Measurements from ENCODE around the gene MRTFB. TPM values are rescaled to one million over a fixed set of nuclear protein-coding genes. Genes with fewer than 3 reads are reported as not detected.

The MRTFB gene
- total RNA-seq, 1 donor = 11.6 TPM

- no peak for DNase-seq (ENCODE audit: insufficient read length, low spot score, missing footprints)
- TF ChIP-seq CTCF (IDR thresholded peaks at IDR 0.05; ENCODE audit: extremely low read depth, low read depth, low read length) = no peak
- H3K9me3 ChIP-seq (ENCODE audit: low read depth, low read length) = no peaks in the 10 kb centered on the region
- H3K36me3 ChIP-seq (ENCODE audit: insufficient read depth, low read length) = no peaks in the 10 kb centered on the region
- no peak overlapping the region for H3K4me3 ChIP-seq (ENCODE audit: insufficient read depth, low read length)
- H3K4me1 ChIP-seq (ENCODE audit: insufficient read depth, low read length) = no peaks in the 10 kb centered on the region
- no peak overlapping the region for H2AFZ ChIP-seq (ENCODE audit: low read length)
- no peaks in the 10 kb centered on the region for H3K27me3 ChIP-seq (ENCODE audit: insufficient read depth, low read length)
- no peaks in the 10 kb centered on the region for H4K20me1 ChIP-seq (ENCODE audit: insufficient read depth, low read length)
- H3K79me2 ChIP-seq (ENCODE audit: insufficient read depth, low read length) = no peaks in the 10 kb centered on the region
- no peak overlapping the region for H3K4me2 ChIP-seq (ENCODE audit: insufficient read depth, low read length)
- no peak overlapping the region for H3K27ac ChIP-seq (ENCODE audit: low read depth, low read length)
Observed at GRCh38 chr16:14037960-14038359, 33.2 kb upstream of the MRTFB start.

GRCh38 chr16:14041164-14041563 lies 30.0 kb upstream of the MRTFB start:
- H3K9me3 ChIP-seq (ENCODE audit: low read depth, low read length) = no peaks in the 10 kb centered on the region
- H3K4me1 ChIP-seq (ENCODE audit: insufficient read depth, low read length) = no peaks in the 10 kb centered on the region
- H3K27ac ChIP-seq (ENCODE audit: low read depth, low read length) = no peak overlapping the region
- H3K4me3 ChIP-seq (ENCODE audit: insufficient read depth, low read length) = no peak overlapping the region
- DNase-seq (ENCODE audit: insufficient read length, low spot score, missing footprints) = no peak
- H3K27me3 ChIP-seq (ENCODE audit: insufficient read depth, low read length) = no peaks in the 10 kb centered on the region
- no peak for TF ChIP-seq CTCF (IDR thresholded peaks at IDR 0.05; ENCODE audit: extremely low read depth, low read depth, low read length)
- no peak overlapping the region for H3K4me2 ChIP-seq (ENCODE audit: insufficient read depth, low read length)
- H4K20me1 ChIP-seq (ENCODE audit: insufficient read depth, low read length) = no peaks in the 10 kb centered on the region
- H3K79me2 ChIP-seq (ENCODE audit: insufficient read depth, low read length) = no peaks in the 10 kb centered on the region
- no peak overlapping the region for H2AFZ ChIP-seq (ENCODE audit: low read length)
- H3K36me3 ChIP-seq (ENCODE audit: insufficient read depth, low read length) = no peaks in the 10 kb centered on the region

GRCh38 chr16:14042706-14043105 lies 28.4 kb upstream of the MRTFB start:
- Histone ChIP-seq H3K27me3 (ENCODE audit: insufficient read depth, low read length) (no peaks in the 10 kb centered on the region), H2AFZ (ENCODE audit: low read length) (no peak overlapping the region), H3K27ac (ENCODE audit: low read depth, low read length) (no peak overlapping the region), H3K4me1 (ENCODE audit: insufficient read depth, low read length) (no peaks in the 10 kb centered on the region), H3K4me3 (ENCODE audit: insufficient read depth, low read length) (no peak overlapping the region), H4K20me1 (ENCODE audit: insufficient read depth, low read length) (no peaks in the 10 kb centered on the region), H3K4me2 (ENCODE audit: insufficient read depth, low read length) (no peak overlapping the region), H3K9me3 (ENCODE audit: low read depth, low read length) (no peaks in the 10 kb centered on the region), H3K79me2 (ENCODE audit: insufficient read depth, low read length) (no peaks in the 10 kb centered on the region), H3K36me3 (ENCODE audit: insufficient read depth, low read length) (no peaks in the 10 kb centered on the region)
- TF ChIP-seq CTCF (IDR thresholded peaks at IDR 0.05; ENCODE audit: extremely low read depth, low read depth, low read length) = no peak
- DNase-seq (ENCODE audit: insufficient read length, low spot score, missing footprints) = no peak

- Histone ChIP-seq H3K27me3 (ENCODE audit: insufficient read depth, low read length) (no peaks in the 10 kb centered on the region), H3K36me3 (ENCODE audit: insufficient read depth, low read length) (no peaks in the 10 kb centered on the region), H2AFZ (ENCODE audit: low read length) (no peak overlapping the region), H3K4me2 (ENCODE audit: insufficient read depth, low read length) (no peak overlapping the region), H3K4me3 (ENCODE audit: insufficient read depth, low read length) (no peak overlapping the region), H3K79me2 (ENCODE audit: insufficient read depth, low read length) (no peaks in the 10 kb centered on the region), H4K20me1 (ENCODE audit: insufficient read depth, low read length) (no peaks in the 10 kb centered on the region), H3K9me3 (ENCODE audit: low read depth, low read length) (no peaks in the 10 kb centered on the region), H3K27ac (ENCODE audit: low read depth, low read length) (no peak overlapping the region), H3K4me1 (ENCODE audit: insufficient read depth, low read length) (no peaks in the 10 kb centered on the region)
- TF ChIP-seq CTCF (IDR thresholded peaks at IDR 0.05; ENCODE audit: extremely low read depth, low read depth, low read length) = no peak
- no peak for DNase-seq (ENCODE audit: insufficient read length, low spot score, missing footprints)
Observed at GRCh38 chr16:14043278-14043677, 27.8 kb upstream of the MRTFB start.

Data from osteoblast (primary cell).